Activated CD4-positive, alpha-beta T cell treated with anti-CD3 and anti-CD28 coated beads, Interleukin-2, amount 10 ng/mL, durations not matched to agents 24 days and 14 days (primary cell): ENCODE results near the gene ANAPC5. TPM values are rescaled to one million over a fixed set of nuclear protein-coding genes. Genes with fewer than 3 reads are reported as not detected.

Experiments
- DNase-seq: peaks from one replicate; pipeline ENCODE4 v3.0.0; 2022
- H3K27ac Mint-ChIP-seq: one replicate; pipeline ENCODE4 v1.8.0; 2022; ENCODE audit warnings: mild to moderate bottlenecking, mixed read lengths
- H3K27me3 Mint-ChIP-seq: one replicate; pipeline ENCODE4 v1.8.0; 2022; ENCODE audit warnings: mixed read lengths
- H3K36me3 Mint-ChIP-seq: one replicate; pipeline ENCODE4 v1.8.0; 2022; ENCODE audit warnings: low read depth, mild to moderate bottlenecking, mixed read lengths
- H3K4me1 Mint-ChIP-seq: one replicate; pipeline ENCODE4 v1.8.0; 2021; ENCODE audit warnings: mixed read lengths
- H3K4me3 Mint-ChIP-seq: one replicate; pipeline ENCODE4 v1.8.0; 2022; ENCODE audit warnings: mild to moderate bottlenecking, moderate library complexity, mixed read lengths
- H3K9me3 Mint-ChIP-seq: one replicate; pipeline ENCODE4 v1.8.0; 2021; ENCODE audit warnings: mixed read lengths
- intact Hi-C: fragments of 100-400 bp; cut with micrococcal nuclease; formaldehyde crosslinking; loops from one replicate; pipeline ENCODE4 v1.15.1; 2023
- total RNA-seq: library from RNA; stranded (reverse); gene quantifications from 2 replicates; pipeline ENCODE4 v1.2.3, GENCODE V29; 2022

The ANAPC5 gene
- total RNA-seq, 1 donor from 2014 or later, result 151 TPM

DNA sequence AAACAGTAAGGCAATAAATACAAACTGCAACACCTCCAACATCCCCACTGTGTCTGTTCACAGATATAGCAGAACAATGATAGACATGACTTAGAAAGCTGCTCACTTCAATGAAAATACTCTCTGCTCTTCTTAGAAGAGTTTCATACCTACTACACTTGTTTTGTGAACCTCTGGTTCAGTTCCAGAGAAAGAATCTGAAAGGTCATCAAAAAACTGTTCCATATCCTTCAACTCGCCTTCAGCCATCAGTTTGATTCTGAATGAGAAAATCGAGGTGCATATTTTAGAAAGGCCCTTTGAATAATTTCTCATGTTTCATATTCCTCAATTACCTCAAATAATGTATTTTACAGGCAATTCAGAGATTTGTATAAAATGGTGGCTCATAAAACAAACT lies 5.5 kb downstream of the ANAPC5 start:
- no peaks in the 10 kb centered on the region for H3K27me3 Mint-ChIP-seq
- H3K4me3 Mint-ChIP-seq, result no peak overlapping the region
- peaks cover 48% of the 10 kb centered on the region for H3K36me3 Mint-ChIP-seq
- no peak overlapping the region for H3K27ac Mint-ChIP-seq
- peaks cover 30% of the 10 kb centered on the region for H3K4me1 Mint-ChIP-seq
- no peak for DNase-seq
- H3K9me3 Mint-ChIP-seq, result no peaks in the 10 kb centered on the region
- intact Hi-C loops, result no loop called here

GRCh38 chr12:121345151-121345815 lies 6.9 kb downstream of the ANAPC5 start:
- intact Hi-C loops, result no loop called here
- no peak overlapping the region for H3K27ac Mint-ChIP-seq
- H3K4me3 Mint-ChIP-seq, result no peak overlapping the region
- H3K4me1 Mint-ChIP-seq, result peaks cover 25% of the 10 kb centered on the region
- H3K27me3 Mint-ChIP-seq, result no peaks in the 10 kb centered on the region
- H3K36me3 Mint-ChIP-seq, result peaks cover 54% of the 10 kb centered on the region
- no peak for DNase-seq
- no peaks in the 10 kb centered on the region for H3K9me3 Mint-ChIP-seq

DNA sequence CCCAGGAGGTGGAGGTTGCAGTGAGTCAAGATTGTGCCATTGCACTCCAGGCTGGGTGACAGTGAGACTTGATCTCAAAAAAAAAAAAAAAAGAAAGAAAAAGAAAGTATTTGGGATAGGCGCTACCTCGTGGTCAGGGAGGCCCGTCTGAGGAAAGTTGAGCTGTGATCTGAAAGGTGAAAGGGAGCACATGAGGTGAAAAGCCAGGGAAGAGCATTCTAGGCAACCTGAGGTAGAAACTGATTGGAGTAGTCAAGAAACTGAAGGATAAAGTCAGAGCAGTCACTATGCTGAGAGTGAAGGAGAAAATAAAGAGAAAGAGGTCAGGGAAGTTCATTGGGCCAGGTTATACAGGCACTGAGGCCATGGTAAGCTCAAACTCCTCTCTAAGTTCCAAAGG lies 7.7 kb downstream of the ANAPC5 start:
- Mint-ChIP-seq H3K9me3 (no peaks in the 10 kb centered on the region), H3K27ac (no peak overlapping the region), H3K4me3 (no peak overlapping the region), H3K36me3 (peaks cover 59% of the 10 kb centered on the region), H3K4me1 (peaks cover 23% of the 10 kb centered on the region), H3K27me3 (no peaks in the 10 kb centered on the region)
- DNase-seq, result no peak
- intact Hi-C loops, result no loop called here

- intact Hi-C loops, result no loop called here
- Mint-ChIP-seq H3K4me3 (no peak overlapping the region), H3K36me3 (peaks cover 65% of the 10 kb centered on the region), H3K4me1 (peaks cover 3% of the 10 kb centered on the region), H3K9me3 (no peaks in the 10 kb centered on the region), H3K27me3 (no peaks in the 10 kb centered on the region), H3K27ac (peak overlapping the region; percentile 2)
- no peak for DNase-seq
These were observed 14.8 kb downstream of the ANAPC5 start for GRCh38 chr12:121337416-121337815.

DNA sequence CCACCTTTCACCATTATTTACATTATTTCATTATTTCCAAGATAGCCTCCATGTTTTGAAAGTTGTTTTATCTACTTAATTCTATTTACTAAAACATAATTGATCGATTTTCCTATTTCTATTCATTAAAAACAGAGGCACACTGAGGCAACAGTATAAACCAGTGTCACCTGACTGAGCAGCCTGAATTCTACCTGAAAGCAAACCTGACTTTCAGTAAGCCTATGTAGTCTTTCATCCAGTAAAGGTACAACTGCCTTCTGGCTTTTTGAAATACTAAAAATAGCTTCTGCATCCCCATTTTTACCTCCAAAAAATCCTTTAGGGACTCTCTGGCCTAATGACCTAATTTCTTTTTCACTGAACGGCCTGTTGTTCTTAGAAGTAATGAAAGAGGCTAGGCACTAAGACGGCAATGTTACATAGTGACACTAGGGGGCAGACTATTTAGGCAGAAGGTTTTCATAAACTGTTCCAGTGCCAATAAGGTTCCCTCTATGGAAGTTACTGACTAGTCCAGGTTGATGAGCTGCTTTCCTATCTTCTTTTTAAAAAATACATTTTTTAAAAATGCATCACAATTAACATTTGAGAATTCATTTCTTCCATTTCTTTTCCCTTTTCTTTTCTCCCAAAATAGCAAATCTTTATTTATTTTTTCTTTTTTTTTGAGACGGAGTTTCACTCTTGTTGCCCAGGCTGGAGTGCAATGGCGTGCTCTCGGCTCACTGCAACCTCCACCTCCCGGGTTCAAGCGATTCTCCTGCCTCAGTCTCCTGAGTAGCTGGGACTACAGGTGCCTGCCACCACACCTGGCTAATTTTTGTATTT lies 17.5 kb downstream of the ANAPC5 start:
- H3K4me1 Mint-ChIP-seq, result peaks cover 3% of the 10 kb centered on the region
- no peak overlapping the region for H3K4me3 Mint-ChIP-seq
- intact Hi-C loops, result loop anchor here (1.0 to 5.0 kb wide), 2 partner anchors 93 to 109 kb away; no protein-coding TSS in a partner anchor
- peak overlapping the region; percentile 51 for H3K27ac Mint-ChIP-seq
- DNase-seq, result peak; percentile 80
- peaks cover 68% of the 10 kb centered on the region for H3K36me3 Mint-ChIP-seq
- no peaks in the 10 kb centered on the region for H3K27me3 Mint-ChIP-seq
- H3K9me3 Mint-ChIP-seq, result no peaks in the 10 kb centered on the region

GRCh38 chr12:121333747-121334146 lies 18.5 kb downstream of the ANAPC5 start:
- Mint-ChIP-seq H3K4me1 (peaks cover 3% of the 10 kb centered on the region), H3K27me3 (no peaks in the 10 kb centered on the region), H3K4me3 (no peak overlapping the region), H3K27ac (no peak overlapping the region), H3K36me3 (peaks cover 65% of the 10 kb centered on the region), H3K9me3 (no peaks in the 10 kb centered on the region)
- intact Hi-C loops, result loop anchor here (1.0 to 5.0 kb wide), 2 partner anchors 94 to 110 kb away; no protein-coding TSS in a partner anchor
- no peak for DNase-seq

DNA sequence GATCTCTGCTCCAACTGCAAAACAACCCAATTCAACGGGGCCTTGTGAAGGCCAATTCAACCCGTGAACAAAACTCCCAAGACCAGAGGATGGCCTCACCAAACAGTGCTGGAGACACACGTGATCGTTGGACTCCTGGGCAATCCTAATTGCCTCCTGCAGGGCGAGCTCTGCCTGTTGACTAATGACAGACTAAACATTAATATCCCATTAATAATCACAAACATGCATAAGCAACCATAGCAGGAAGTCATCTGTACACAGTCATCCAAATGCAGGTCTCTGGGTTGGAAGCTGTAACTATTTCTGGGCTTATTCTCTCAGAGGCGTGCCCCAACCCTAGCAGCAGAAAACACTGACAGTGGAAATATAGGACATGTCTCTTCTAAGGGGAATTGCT lies 21.0 kb downstream of the ANAPC5 start:
- intact Hi-C loops, result loop anchor here (5.0 kb wide), 1 partner anchor 96 kb away; no protein-coding TSS in a partner anchor
- H3K36me3 Mint-ChIP-seq, result peaks cover 71% of the 10 kb centered on the region

DNA sequence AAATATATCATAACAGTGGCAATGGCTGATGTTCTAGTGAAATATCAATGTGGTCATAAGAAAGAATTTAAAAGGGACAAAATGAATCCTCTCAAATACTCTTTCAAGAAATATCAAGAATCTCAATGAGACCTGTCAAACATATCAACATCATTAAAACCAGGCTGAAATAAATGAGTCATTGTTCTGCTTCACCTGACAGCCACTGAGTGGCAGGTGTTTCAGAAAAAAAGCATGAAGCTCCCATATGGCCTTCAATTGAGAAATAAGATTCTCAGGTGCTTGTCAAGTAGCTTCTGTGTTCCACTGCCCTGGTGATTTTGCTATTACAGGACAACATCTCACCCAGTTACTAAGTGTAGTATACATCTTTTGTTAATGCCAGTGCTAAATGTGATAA lies 21.5 kb downstream of the ANAPC5 start:
- Mint-ChIP-seq H3K27ac (no peak overlapping the region), H3K36me3 (peaks cover 74% of the 10 kb centered on the region), H3K4me1 (peaks cover 3% of the 10 kb centered on the region), H3K4me3 (no peak overlapping the region), H3K27me3 (no peaks in the 10 kb centered on the region), H3K9me3 (no peaks in the 10 kb centered on the region)
- intact Hi-C loops, result loop anchor here (5.0 kb wide), 1 partner anchor 97 kb away; no protein-coding TSS in a partner anchor
- no peak for DNase-seq

More for the DNA sequence above, 21.0 kb downstream of the ANAPC5 start:
- Mint-ChIP-seq H3K4me3 (no peak overlapping the region), H3K27ac (no peak overlapping the region), H3K27me3 (no peaks in the 10 kb centered on the region), H3K4me1 (peaks cover 3% of the 10 kb centered on the region), H3K9me3 (no peaks in the 10 kb centered on the region)
- no peak for DNase-seq

GRCh38 chr12:121330195-121330594 lies 22.0 kb downstream of the ANAPC5 start:
- intact Hi-C loops, result loop anchor here (5.0 kb wide), 1 partner anchor 97 kb away; no protein-coding TSS in a partner anchor
- H3K27ac Mint-ChIP-seq, result no peak overlapping the region
- H3K36me3 Mint-ChIP-seq, result peaks cover 72% of the 10 kb centered on the region

DNA sequence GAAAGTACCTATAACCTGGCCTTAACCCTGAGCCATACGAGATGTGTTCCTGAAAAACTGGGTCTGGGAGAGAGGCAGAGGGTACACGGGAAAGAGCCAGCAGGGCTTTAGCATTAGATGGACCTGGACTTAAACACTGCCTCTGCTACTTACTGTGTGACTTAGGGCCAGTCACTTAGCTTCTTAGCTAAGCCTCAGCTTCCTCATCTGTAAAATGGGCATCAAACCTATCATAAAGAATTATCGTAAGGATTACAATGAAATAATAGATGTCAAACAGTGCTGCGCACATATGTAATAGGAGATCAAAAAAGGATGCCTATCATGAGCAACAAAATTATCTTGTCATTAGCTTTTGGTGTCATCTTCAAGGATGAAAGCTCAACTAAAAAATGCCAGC lies 23.6 kb downstream of the ANAPC5 start:
- no peaks in the 10 kb centered on the region for H3K9me3 Mint-ChIP-seq
- intact Hi-C loops, result no loop called here
- H3K36me3 Mint-ChIP-seq, result peaks cover 70% of the 10 kb centered on the region

More at GRCh38 chr12:121330195-121330594, 22.0 kb downstream of the ANAPC5 start:
- no peaks in the 10 kb centered on the region for H3K9me3 Mint-ChIP-seq
- H3K27me3 Mint-ChIP-seq, result no peaks in the 10 kb centered on the region
- no peak for DNase-seq
- H3K4me3 Mint-ChIP-seq, result no peak overlapping the region
- H3K4me1 Mint-ChIP-seq, result peaks cover 3% of the 10 kb centered on the region

GRCh38 chr12:121326996-121327674 lies 25.1 kb downstream of the ANAPC5 start:
- no peak overlapping the region for H3K4me3 Mint-ChIP-seq
- peaks cover 65% of the 10 kb centered on the region for H3K36me3 Mint-ChIP-seq
- intact Hi-C loops, result no loop called here
- H3K9me3 Mint-ChIP-seq, result no peaks in the 10 kb centered on the region
- no peak overlapping the region for H3K27ac Mint-ChIP-seq
- no peak for DNase-seq
- no peaks in the 10 kb centered on the region for H3K27me3 Mint-ChIP-seq
- H3K4me1 Mint-ChIP-seq, result no peaks in the 10 kb centered on the region

More for the DNA sequence above, 23.6 kb downstream of the ANAPC5 start:
- Mint-ChIP-seq H3K27ac (no peak overlapping the region), H3K27me3 (no peaks in the 10 kb centered on the region), H3K4me3 (no peak overlapping the region), H3K4me1 (no peaks in the 10 kb centered on the region)
- DNase-seq, result no peak

DNA sequence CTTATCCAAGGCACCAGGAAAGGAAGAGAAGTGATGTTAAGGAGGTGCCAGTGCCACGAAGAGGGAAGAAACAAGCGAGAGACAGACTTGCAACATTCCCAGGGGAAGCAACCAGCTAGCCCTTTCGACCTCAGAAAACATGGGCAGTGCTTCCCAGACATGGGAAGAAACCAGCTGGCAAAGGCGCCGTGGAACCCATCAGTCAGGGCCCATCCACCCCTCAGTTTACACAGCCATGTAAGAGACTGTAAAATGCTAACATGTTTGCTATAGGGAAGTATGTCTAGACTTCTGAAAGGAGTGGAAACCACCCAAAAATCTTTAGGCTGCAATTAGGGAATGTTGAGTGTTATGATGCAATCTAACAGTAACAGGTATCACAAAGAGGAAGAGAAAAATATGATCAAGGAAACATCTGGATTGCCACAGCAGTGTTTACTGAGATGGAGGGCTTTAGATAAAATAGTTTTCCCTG lies 26.3 kb downstream of the ANAPC5 start:
- no peaks in the 10 kb centered on the region for H3K27me3 Mint-ChIP-seq
- no peaks in the 10 kb centered on the region for H3K4me1 Mint-ChIP-seq
- H3K36me3 Mint-ChIP-seq, result peaks cover 64% of the 10 kb centered on the region
- no peak overlapping the region for H3K27ac Mint-ChIP-seq
- intact Hi-C loops, result no loop called here
- H3K9me3 Mint-ChIP-seq, result no peaks in the 10 kb centered on the region
- DNase-seq, result no peak
- H3K4me3 Mint-ChIP-seq, result no peak overlapping the region

- DNase-seq, result no peak
- H3K36me3 Mint-ChIP-seq, result peaks cover 53% of the 10 kb centered on the region
- H3K9me3 Mint-ChIP-seq, result no peaks in the 10 kb centered on the region
- no peaks in the 10 kb centered on the region for H3K27me3 Mint-ChIP-seq
- H3K4me3 Mint-ChIP-seq, result no peak overlapping the region
- no peaks in the 10 kb centered on the region for H3K4me1 Mint-ChIP-seq
- intact Hi-C loops, result no loop called here
- H3K27ac Mint-ChIP-seq, result no peak overlapping the region
These were observed 28.3 kb downstream of the ANAPC5 start for GRCh38 chr12:121323908-121324307.
